ENCODE measurements around the gene FLNB. TPM values are rescaled to one million over a fixed set of nuclear protein-coding genes. Genes with fewer than 3 reads are reported as not detected.

The FLNB gene
- total and polyA plus RNA-seq, 3 experiments from 2014 or later, result 11.5 to 12.8 (median 12.2) TPM

DNA sequence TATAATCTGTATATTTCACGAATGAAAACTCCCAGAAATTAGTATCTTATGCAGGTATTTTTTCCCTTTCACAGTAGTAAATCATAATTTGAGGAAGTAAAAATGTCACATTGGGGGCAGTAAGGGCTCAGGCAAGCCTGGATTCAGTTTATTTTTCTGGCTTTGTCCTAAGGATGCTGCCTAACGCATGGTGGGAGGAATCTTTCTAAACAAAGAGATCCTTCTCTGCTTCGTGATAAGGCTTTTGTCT lies 166.9 kb downstream of the FLNB start:
- H3K27ac Mint-ChIP-seq, result no peak overlapping the region
- POLR2A ChIA-PET, result interaction anchor here (0.5 kb wide), 1 partner anchor 164 kb away, joined by 3 read pairs; no protein-coding TSS in a partner anchor
- peaks cover 0 to 5% of the 10 kb centered on the region in 2 donors for H3K27me3 Mint-ChIP-seq

DNA sequence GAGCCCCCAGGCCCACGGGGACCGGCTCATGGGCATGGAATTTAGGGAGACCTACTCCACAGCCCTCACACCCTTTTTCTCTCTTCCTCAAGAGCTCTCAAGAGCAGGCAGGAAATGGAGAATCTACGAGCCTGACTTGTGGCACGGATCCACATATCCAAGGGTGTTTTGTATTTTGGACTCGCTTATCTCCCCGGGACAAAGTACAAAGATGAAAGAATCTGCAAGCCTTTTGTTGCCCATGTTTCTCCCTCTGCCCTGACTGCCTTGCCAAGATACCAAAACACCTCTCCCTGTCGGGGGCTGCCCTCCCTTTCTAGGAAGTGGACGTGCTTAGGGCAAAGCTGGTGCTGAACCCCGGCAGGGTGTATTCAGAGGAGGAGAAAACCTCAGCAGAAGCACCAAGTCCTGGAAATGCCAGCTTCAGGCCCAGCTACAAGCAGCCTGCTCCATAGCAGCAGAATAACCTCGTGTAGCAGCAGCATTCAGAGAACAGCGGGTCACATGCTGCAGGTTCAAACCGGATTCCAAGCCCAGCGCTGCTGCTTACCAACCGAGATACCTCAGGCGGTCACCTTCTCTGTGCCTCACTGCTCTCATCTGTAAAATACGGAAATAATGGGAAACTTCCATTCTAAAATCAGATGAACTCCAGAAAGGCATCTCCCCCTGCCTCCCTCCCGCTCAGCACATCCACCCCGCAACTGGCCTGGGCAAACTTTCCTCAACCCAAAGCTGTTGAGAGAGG lies 167.4 kb downstream of the FLNB start:
- H3K9me3 Mint-ChIP-seq, result no peaks in the 10 kb centered on the region
- H3K4me1 Mint-ChIP-seq, result peaks cover 7 to 18% (median 10%) of the 10 kb centered on the region in 3 donors
- no peak for DNase-seq
- Histone ChIP-seq H3K9me3 (ENCODE audit: low read length) (no peaks in the 10 kb centered on the region), H3K27ac (ENCODE audit: low read depth, low read length) (no peak overlapping the region), H3K4me1 (ENCODE audit: insufficient read depth, low read length) (peaks cover 10% of the 10 kb centered on the region), H3K4me3 (ENCODE audit: low read length) (no peak overlapping the region), H3K27me3 (ENCODE audit: insufficient read depth, low read length, poor library complexity, severe bottlenecking) (no peaks in the 10 kb centered on the region), H3K36me3 (ENCODE audit: insufficient read depth, low read length) (no peaks in the 10 kb centered on the region)
- CTCF ChIA-PET, result interaction anchor here (1.5 to 2.0 kb wide), 2 partner anchors 8 to 65 kb away, joined by 3 to 4 read pairs; no protein-coding TSS in a partner anchor
- POLR2A ChIA-PET, result interaction anchor here (0.5 kb wide), 1 partner anchor 163 kb away, joined by 3 read pairs; no protein-coding TSS in a partner anchor
- H3K27ac Mint-ChIP-seq, result peak overlapping the region in 1 of 8 donors; percentile 47
- peaks cover 0 to 5% (median 3%) of the 10 kb centered on the region in 3 donors for H3K36me3 Mint-ChIP-seq
- no peak overlapping the region for H3K4me3 Mint-ChIP-seq
- peaks cover 0 to 5% of the 10 kb centered on the region in 2 donors for H3K27me3 Mint-ChIP-seq

More for the DNA sequence above, 166.9 kb downstream of the FLNB start:
- no peak for DNase-seq
- Histone ChIP-seq H3K36me3 (ENCODE audit: insufficient read depth, low read length) (no peaks in the 10 kb centered on the region), H3K9me3 (ENCODE audit: low read length) (no peaks in the 10 kb centered on the region), H3K4me1 (ENCODE audit: insufficient read depth, low read length) (peaks cover 10% of the 10 kb centered on the region), H3K27me3 (ENCODE audit: insufficient read depth, low read length, poor library complexity, severe bottlenecking) (no peaks in the 10 kb centered on the region), H3K4me3 (ENCODE audit: low read length) (no peak overlapping the region), H3K27ac (ENCODE audit: low read depth, low read length) (no peak overlapping the region)
- H3K4me1 Mint-ChIP-seq, result peaks cover 7 to 18% (median 10%) of the 10 kb centered on the region in 3 donors
- no peaks in the 10 kb centered on the region for H3K9me3 Mint-ChIP-seq
- no peak overlapping the region for H3K4me3 Mint-ChIP-seq
- peaks cover 0 to 9% (median 3%) of the 10 kb centered on the region in 3 donors for H3K36me3 Mint-ChIP-seq
- CTCF ChIA-PET, result interaction anchor here (1.5 kb wide), 1 partner anchor 9 kb away, joined by 3 read pairs; no protein-coding TSS in a partner anchor

DNA sequence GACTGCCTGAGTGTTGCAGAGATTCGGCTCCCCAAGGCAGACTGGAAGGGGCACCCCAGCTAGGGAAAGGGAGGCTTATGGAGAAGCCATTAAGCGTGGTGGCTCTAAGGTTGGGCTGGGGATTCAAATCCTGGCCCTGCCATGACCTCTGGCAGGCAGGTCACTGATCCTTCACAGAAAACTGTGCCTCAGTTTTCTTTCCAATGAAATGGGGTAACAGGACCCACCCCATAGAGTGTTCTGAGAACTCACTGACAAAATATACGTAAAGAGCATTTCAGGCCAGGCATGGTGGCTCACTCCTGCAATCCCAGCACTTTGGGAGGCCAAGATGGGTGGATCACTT lies 167.9 kb downstream of the FLNB start:
- peaks cover 7 to 18% (median 10%) of the 10 kb centered on the region in 3 donors for H3K4me1 Mint-ChIP-seq
- CTCF ChIA-PET, result interaction anchor here (1.5 to 2.0 kb wide), 2 partner anchors 8 to 64 kb away, joined by 3 to 4 read pairs; no protein-coding TSS in a partner anchor
- no peak overlapping the region for H3K27ac Mint-ChIP-seq
- Histone ChIP-seq H3K9me3 (ENCODE audit: low read length) (no peaks in the 10 kb centered on the region), H3K4me3 (ENCODE audit: low read length) (no peak overlapping the region), H3K36me3 (ENCODE audit: insufficient read depth, low read length) (no peaks in the 10 kb centered on the region), H3K4me1 (ENCODE audit: insufficient read depth, low read length) (peaks cover 10% of the 10 kb centered on the region), H3K27ac (ENCODE audit: low read depth, low read length) (no peak overlapping the region), H3K27me3 (ENCODE audit: insufficient read depth, low read length, poor library complexity, severe bottlenecking) (no peaks in the 10 kb centered on the region)
- POLR2A ChIA-PET, result no interaction called here
- peaks cover 0 to 5% (median 0%) of the 10 kb centered on the region in 3 donors for H3K36me3 Mint-ChIP-seq
- H3K27me3 Mint-ChIP-seq, result peaks cover 0 to 5% of the 10 kb centered on the region in 2 donors
- no peak for DNase-seq
- no peaks in the 10 kb centered on the region for H3K9me3 Mint-ChIP-seq
- peak overlapping the region in 1 of 7 donors; percentile 46 for H3K4me3 Mint-ChIP-seq

GRCh38 chr3:58176827-58177489 lies 168.7 kb downstream of the FLNB start:
- Mint-ChIP-seq H3K4me3 (peak overlapping the region in 3 of 7 donors; percentile 68 to 89 (median 78)), H3K4me1 (peaks cover 7 to 18% (median 10%) of the 10 kb centered on the region in 3 donors), H3K36me3 (peaks cover 0 to under 1% (median 0%) of the 10 kb centered on the region in 3 donors), H3K9me3 (no peaks in the 10 kb centered on the region), H3K27me3 (peaks cover 0 to 5% of the 10 kb centered on the region in 2 donors), H3K27ac (no peak overlapping the region)
- no peaks in the 10 kb centered on the region for H3K27me3 ChIP-seq (ENCODE audit: insufficient read depth, low read length, poor library complexity, severe bottlenecking)
- H3K27ac ChIP-seq (ENCODE audit: low read depth, low read length), result no peak overlapping the region
- H3K9me3 ChIP-seq (ENCODE audit: low read length), result no peaks in the 10 kb centered on the region
- H3K4me3 ChIP-seq (ENCODE audit: low read length), result no peak overlapping the region
- no peaks in the 10 kb centered on the region for H3K36me3 ChIP-seq (ENCODE audit: insufficient read depth, low read length)
- CTCF ChIA-PET, result interaction anchor here (0.6 to 2.7 kb wide), 21 partner anchors 9 to 451 kb away, joined by 3 to 31 read pairs (median 4); partner anchors contain the start of genes FLNB, HTD2 and RPP14
- DNase-seq, result no peak
- peaks cover 10% of the 10 kb centered on the region for H3K4me1 ChIP-seq (ENCODE audit: insufficient read depth, low read length)
- POLR2A ChIA-PET, result no interaction called here

- DNase-seq, result peak; percentile 72 to 89 (median 84)
- peak overlapping the region; percentile 55 for H3K4me3 ChIP-seq (ENCODE audit: low read length)
- H3K9me3 ChIP-seq (ENCODE audit: low read length), result no peaks in the 10 kb centered on the region
- POLR2A ChIA-PET, result no interaction called here
- H3K4me3 Mint-ChIP-seq, result peak overlapping the region; percentile 61 to 89 (median 71)
- CTCF ChIA-PET, result interaction anchor here (0.6 to 2.7 kb wide), 21 partner anchors 8 to 354 kb away, joined by 3 to 31 read pairs (median 4); partner anchors contain the start of genes FLNB, HTD2 and RPP14
- peaks cover 10% of the 10 kb centered on the region for H3K4me1 ChIP-seq (ENCODE audit: insufficient read depth, low read length)
- H3K4me1 Mint-ChIP-seq, result peaks cover 7 to 18% (median 10%) of the 10 kb centered on the region in 3 donors
- H3K36me3 ChIP-seq (ENCODE audit: insufficient read depth, low read length), result no peaks in the 10 kb centered on the region
- H3K27me3 ChIP-seq (ENCODE audit: insufficient read depth, low read length, poor library complexity, severe bottlenecking), result no peaks in the 10 kb centered on the region
- peaks cover 0 to 5% of the 10 kb centered on the region in 2 donors for H3K27me3 Mint-ChIP-seq
- H3K36me3 Mint-ChIP-seq, result no peaks in the 10 kb centered on the region
- no peaks in the 10 kb centered on the region for H3K9me3 Mint-ChIP-seq
- no peak overlapping the region for H3K27ac ChIP-seq (ENCODE audit: low read depth, low read length)
- H3K27ac Mint-ChIP-seq, result peak overlapping the region in 2 of 8 donors; percentile 33 to 48
These were observed 169.7 kb downstream of the FLNB start for GRCh38 chr3:58177747-58178527.

DNA sequence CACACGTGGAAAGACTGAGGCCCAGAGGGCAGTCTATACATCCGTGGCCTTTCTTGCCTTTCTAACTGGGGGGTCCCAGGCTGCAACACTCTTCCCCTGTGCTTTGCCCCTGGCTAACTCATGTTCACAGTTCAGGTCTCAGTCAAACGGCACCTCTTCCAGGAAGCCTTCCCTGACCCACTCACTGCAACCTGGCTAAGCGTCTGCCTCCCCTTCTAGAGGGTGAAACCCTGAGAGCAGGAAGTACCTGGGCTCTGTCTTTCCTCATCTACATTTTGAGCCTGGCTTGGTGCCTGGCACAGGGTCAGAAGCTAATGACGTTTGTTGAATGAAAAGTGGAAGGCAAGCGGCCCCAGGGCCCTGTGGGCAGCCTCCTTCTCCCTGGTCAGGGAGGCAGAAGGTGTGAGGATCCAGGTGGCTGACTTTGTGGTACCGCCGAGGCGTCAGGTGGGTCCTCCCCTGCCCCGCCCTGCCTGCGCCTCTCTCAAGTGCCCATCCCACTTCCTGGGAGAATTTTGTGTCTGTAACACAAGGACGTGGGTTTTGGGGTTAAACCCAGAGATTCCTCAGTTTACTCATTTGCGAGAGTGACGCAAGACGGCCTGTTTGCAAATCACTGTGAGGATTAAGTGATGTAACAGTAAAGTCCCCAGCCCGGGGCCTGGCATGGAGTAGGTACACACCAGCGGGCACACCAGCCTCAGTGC lies 170.5 kb downstream of the FLNB start:
- DNase-seq, result no peak
- ChIA-PET CTCF (interaction anchor here (1.2 to 2.7 kb wide), 11 partner anchors 7 to 170 kb away, joined by 3 to 31 read pairs (median 9); partner anchors contain the start of genes FLNB, HTD2 and RPP14), POLR2A (no interaction called here)
- peaks cover 0 to 5% of the 10 kb centered on the region in 2 donors for H3K27me3 Mint-ChIP-seq
- H3K9me3 Mint-ChIP-seq, result no peaks in the 10 kb centered on the region
- peak overlapping the region; percentile 51 to 89 (median 68) for H3K4me3 Mint-ChIP-seq
- H3K27ac ChIP-seq (ENCODE audit: low read depth, low read length), result no peak overlapping the region
- peak overlapping the region in 3 of 8 donors; percentile 4 to 48 (median 47) for H3K27ac Mint-ChIP-seq
- H3K4me1 ChIP-seq (ENCODE audit: insufficient read depth, low read length), result peaks cover 10% of the 10 kb centered on the region
- no peaks in the 10 kb centered on the region for H3K36me3 ChIP-seq (ENCODE audit: insufficient read depth, low read length)
- no peaks in the 10 kb centered on the region for H3K27me3 ChIP-seq (ENCODE audit: insufficient read depth, low read length, poor library complexity, severe bottlenecking)
- no peaks in the 10 kb centered on the region for H3K36me3 Mint-ChIP-seq
- H3K4me3 ChIP-seq (ENCODE audit: low read length), result no peak overlapping the region
- H3K9me3 ChIP-seq (ENCODE audit: low read length), result no peaks in the 10 kb centered on the region
- H3K4me1 Mint-ChIP-seq, result peaks cover 7 to 18% (median 10%) of the 10 kb centered on the region in 3 donors

Measured in CD8-positive, alpha-beta memory T cell (primary cell).